IMR-90 (cell line): ENCODE data around the gene TRIM17. TPM values are rescaled to one million over a fixed set of nuclear protein-coding genes. Genes with fewer than 3 reads are reported as not detected.

Source experiments
- CEBPB ChIP-seq: IDR thresholded peaks from 2 replicates; pipeline ENCODE4 v1.6.1; 2012; ENCODE audit warnings: low read depth, low read length, improper control_type of control experiment
- CHD1 ChIP-seq: IDR thresholded peaks from 2 replicates; pipeline ENCODE4 v1.6.1; 2012; ENCODE audit warnings: low read depth, low read length, improper control_type of control experiment
- FOS ChIP-seq: fragments of 150-350 bp; IDR thresholded peaks from 2 replicates; pipeline ENCODE4 v1.6.1; 2016; ENCODE audit warnings: low read depth, low read length
- MAFK ChIP-seq: IDR thresholded peaks from 2 replicates; pipeline ENCODE4 v1.6.1; 2012; ENCODE audit warnings: low read depth, low read length, improper control_type of control experiment
- NFE2L2 ChIP-seq: fragments of 150-350 bp; IDR thresholded peaks from 2 replicates; pipeline ENCODE4 v1.6.1; 2016; ENCODE audit warnings: low read depth, mild to moderate bottlenecking, low read length
- RFX5 ChIP-seq: IDR thresholded peaks from 2 replicates; pipeline ENCODE4 v1.8.0; 2012; ENCODE audit warnings: low read depth, mild to moderate bottlenecking, low read length, moderate library complexity
- USF2 ChIP-seq: fragments of 150-350 bp; IDR thresholded peaks from 2 replicates; pipeline ENCODE4 v1.6.1; 2017; ENCODE audit warnings: mild to moderate bottlenecking, antibody characterized with exemption, low read length, low read depth
- polyA plus RNA-seq, 3 experiments: library from polyadenylated mRNA; depleted of rRNA; stranded (reverse); fragments of >200 nt; gene quantifications; 2 replicates each; pipeline ENCODE4 v1.2.3, GENCODE V29; 2012; ENCODE audit warnings: low replicate concordance in 1 of 3
- total RNA-seq: library from RNA; depleted of rRNA; stranded (reverse); fragments of >200 nt; gene quantifications from 2 replicates; pipeline ENCODE4 v1.2.3, GENCODE V29; 2012

The TRIM17 gene
- total and polyA plus RNA-seq, 2 of the 4 experiments (the other 2 are of a cell fraction): 0.39 TPM; not detected in 1

GRCh38 chr1:228417483-228418203, 982 bp upstream of the TRIM17 start (continued):
- TF ChIP-seq MAFK: no peak
- no peak for TF ChIP-seq FOS
- no peak for TF ChIP-seq RFX5
- no peak for TF ChIP-seq CEBPB
- no peak for TF ChIP-seq CHD1
- no peak for TF ChIP-seq NFE2L2
- no peak for TF ChIP-seq USF2
